GM12878 (cell line): Measurements from ENCODE around the gene CCDC24. TPM values are rescaled to one million over a fixed set of nuclear protein-coding genes. Genes with fewer than 3 reads are reported as not detected.

Source experiments
- ATAC-seq: fragments of 200-7000 bp; cut with Tn5 transposase; 3 replicates; pipeline ENCODE4 v1.9.1; 2020; ENCODE audit warnings: mild to moderate bottlenecking, moderate library complexity
- BruUV-seq: library from RNA; stranded (reverse); fragments of 400-500 nt; replicated peaks from 2 replicates; lab custom pipeline; 2021; lab: Mats Ljungman, UMichigan
- CTCF ChIA-PET: fragments of 300-600 bp; sonication (Branson Sonifier 250); formaldehyde crosslinking; extraction: SDS; loops from one replicate; lab custom pipeline; 2021; ENCODE audit warnings: inconsistent platforms; lab: Yijun Ruan, JAX
- POLR2A ChIA-PET: fragments of 350-600 bp; formaldehyde crosslinking; extraction: SDS; loops from one replicate; lab custom pipeline; 2021; ENCODE audit warnings: inconsistent platforms; lab: Charles Lee
- RAD21 ChIA-PET: fragments of 300-600 bp; sonication (Branson Sonifier 250); formaldehyde crosslinking; loops from one replicate; lab custom pipeline; 2023; ENCODE audit warnings: antibody characterized with exemption; ENCODE audit not compliant: unreplicated experiment; lab: Charles Lee
- SMC1A ChIA-PET: fragments of 300-600 bp; sonication (Branson Sonifier 250); formaldehyde crosslinking; loops from one replicate; lab custom pipeline; 2023; ENCODE audit not compliant: unreplicated experiment, uncharacterized antibody; lab: Charles Lee
- DNase-seq: peaks from one replicate; pipeline ENCODE4 v3.0.0-alpha.2; 2011; ENCODE audit warnings: low read depth, low spot score
- FAIRE-seq: peaks from 3 replicates; lab custom pipeline; 2011; peaks lifted over from hg19 to GRCh38; lab: Jason Lieb, UNC
- H2AFZ ChIP-seq: 2 replicates; pipeline ENCODE4 v1.6.0; 2011; ENCODE audit warnings: low read depth, low read length, control low read depth; ENCODE audit not compliant: control insufficient read depth
- H3K27ac ChIP-seq: 2 replicates; pipeline ENCODE4 v1.5.1; 2011; ENCODE audit warnings: control low read depth; ENCODE audit not compliant: control insufficient read depth, insufficient read depth
- H3K27me3 ChIP-seq, 2 experiments: replicated peaks in 1 of 2; 2 replicates each; pipeline versions ENCODE4 v1.6.0 to v1.6.1; 2011; ENCODE audit warnings: low read length in 1 of 2; ENCODE audit not compliant: control insufficient read depth in 2 of 2, insufficient read depth in 2 of 2
- H3K36me3 ChIP-seq, 2 experiments: 2 replicates each; pipeline ENCODE4 v1.5.1; 2011; ENCODE audit warnings: low read length in 1 of 2; ENCODE audit not compliant: control insufficient read depth in 2 of 2, insufficient read depth in 2 of 2
- H3K4me1 ChIP-seq: 2 replicates; pipeline ENCODE4 v1.6.1; 2011; ENCODE audit warnings: mild to moderate bottlenecking, low read length, moderate library complexity, mixed read lengths; ENCODE audit not compliant: control insufficient read depth, insufficient read depth
- H3K4me2 ChIP-seq: 2 replicates; pipeline ENCODE4 v1.6.0; 2011; ENCODE audit warnings: control low read depth; ENCODE audit not compliant: control insufficient read depth, insufficient read depth
- H3K4me3 ChIP-seq: fragments of 200-600 bp; sonication (generic); 2 replicates; pipeline ENCODE4 v1.5.1; 2016
- H3K79me2 ChIP-seq: 2 replicates; pipeline ENCODE4 v1.6.0; 2011; ENCODE audit warnings: low read length; ENCODE audit not compliant: control insufficient read depth, insufficient read depth
- H3K9ac ChIP-seq: 2 replicates; pipeline ENCODE4 v1.8.0; 2011; ENCODE audit warnings: low read length, control low read depth, mixed read lengths; ENCODE audit not compliant: control insufficient read depth, insufficient read depth
- H3K9me3 ChIP-seq: replicated peaks from 3 replicates; pipeline ENCODE4 v1.5.1; 2011; ENCODE audit warnings: mild to moderate bottlenecking, low read length; ENCODE audit not compliant: control insufficient read depth, insufficient read depth
- H4K20me1 ChIP-seq: 2 replicates; pipeline ENCODE4 v1.6.0; 2011; ENCODE audit not compliant: control insufficient read depth, insufficient read depth
- BACH1 ChIP-seq: fragments of 450-650 bp; IDR thresholded peaks from 2 replicates; pipeline ENCODE4 v1.6.1; 2017; ENCODE audit warnings: mild to moderate bottlenecking, borderline replicate concordance
- CBX5 ChIP-seq: sonication (generic); IDR thresholded peaks from 2 replicates; pipeline ENCODE4 v1.6.1; 2016; ENCODE audit warnings: low read depth, moderate library complexity, mild to moderate bottlenecking, inconsistent platforms
- FOXM1 ChIP-seq: IDR thresholded peaks from 2 replicates; pipeline ENCODE4 v1.6.1; 2012; ENCODE audit warnings: low read depth, mild to moderate bottlenecking, inconsistent platforms, low read length, moderate library complexity
- HDGF ChIP-seq: fragments of 450-650 bp; IDR thresholded peaks from 2 replicates; pipeline ENCODE4 v1.6.1; 2016; ENCODE audit warnings: antibody characterized with exemption
- NBN ChIP-seq: fragments of 450-650 bp; IDR thresholded peaks from 2 replicates; pipeline ENCODE4 v1.6.1; 2016
- NR2F1 ChIP-seq: fragments of 450-650 bp; conservative IDR thresholded peaks from 2 replicates; pipeline ENCODE4 v1.6.1; 2017; ENCODE audit warnings: mild to moderate bottlenecking
- POLR2AphosphoS5 ChIP-seq: IDR thresholded peaks from 2 replicates; pipeline ENCODE4 v1.6.1; 2011; ENCODE audit warnings: mild to moderate bottlenecking, low read length, inconsistent platforms
- RAD51 ChIP-seq: fragments of 450-650 bp; IDR thresholded peaks from 2 replicates; pipeline ENCODE4 v1.6.1; 2016; ENCODE audit warnings: moderate library complexity, mild to moderate bottlenecking, inconsistent platforms
- SMAD1 ChIP-seq: fragments of 450-650 bp; IDR thresholded peaks from 2 replicates; pipeline ENCODE4 v1.6.1; 2018; ENCODE audit warnings: mild to moderate bottlenecking, low read depth; ENCODE audit not compliant: partially characterized antibody
- SRF ChIP-seq, 2 experiments: IDR thresholded peaks; 2 replicates each; pipeline ENCODE4 v1.6.1; 2011; ENCODE audit warnings: low read depth in 2 of 2, low read length in 2 of 2, mild to moderate bottlenecking in 1 of 2, moderate library complexity in 1 of 2
- YBX1 ChIP-seq: fragments of 450-650 bp; IDR thresholded peaks from 2 replicates; pipeline ENCODE4 v1.6.1; 2016; ENCODE audit warnings: antibody characterized with exemption
- whole genome bisulfite sequencing: methylation state at CpG from one replicate; pipeline ENCODE4 v1.1.6; 2016; ENCODE audit warnings: low lambda C conversion rate; ENCODE audit not compliant: insufficient replicate concordance, insufficient coverage; ENCODE audit errors: missing lambda C conversion rate; 5-methylcytosine and 5-hydroxymethylcytosine counted together
- in situ Hi-C: fragments of 300-500 bp; cut with MboI; formaldehyde crosslinking; loops from 9 replicates; pipeline ENCODE4 v1.14.3; 2018; ENCODE audit warnings: mixed read lengths
- intact Hi-C: fragments of 100-400 bp; cut with micrococcal nuclease; formaldehyde crosslinking; loops from one replicate; pipeline ENCODE4 v1.14.2; 2022; ENCODE audit not compliant: unreplicated experiment
- polyA plus RNA-seq, 11 experiments: library from polyadenylated mRNA; depleted of rRNA in 4 of 11; unstranded in 6 of 11; stranded (reverse) in 5 of 11; fragments of >200 nt; fragmentation: Nextera tagmentation in 4 of 11; fragmentation: Illumina TruSeq in 1 of 11; extraction: Ambion mirVana in 4 of 11; extraction: Trizol in 1 of 11; gene quantifications; 1 replicate in 1 of 11; 2 replicates in 10 of 11; pipeline versions ENCODE4 v1.2.1 to v1.2.3, GENCODE V29; 2011 to 2016; ENCODE audit warnings: inconsistent platforms in 2 of 11, missing spikeins in 2 of 11, low read depth in 1 of 11
- total RNA-seq, 4 experiments: library from RNA; depleted of rRNA in 3 of 4; stranded (reverse); fragments of >200 nt in 3 of 4; fragmentation: Illumina TruSeq in 1 of 4; extraction: Trizol in 1 of 4; gene quantifications; 2 replicates each; pipeline versions ENCODE4 v1.2.1 to v1.2.3, GENCODE V29; 2013 to 2021
- TF ChIP-seq, protein P1 (sequence below): fragments of 450-650 bp; IDR thresholded peaks from 2 replicates; pipeline ENCODE4 v1.6.1; 2017; ENCODE audit warnings: low read depth, mild to moderate bottlenecking, moderate library complexity
- TF ChIP-seq, protein P2 (sequence below): fragments of 450-650 bp; formaldehyde crosslinking; IDR thresholded peaks from 2 replicates; pipeline ENCODE4 v1.4.0; 2022; ENCODE audit warnings: mild to moderate bottlenecking, moderate library complexity
- TF ChIP-seq, protein P3 (sequence below): fragments of 450-650 bp; IDR thresholded peaks from 2 replicates; pipeline ENCODE4 v1.6.1; 2016; ENCODE audit warnings: mild to moderate bottlenecking
- TF ChIP-seq, protein P4 (sequence below): fragments of 450-650 bp; conservative IDR thresholded peaks from 2 replicates; pipeline ENCODE4 v1.6.1; 2017; ENCODE audit warnings: mild to moderate bottlenecking, moderate library complexity
- TF ChIP-seq, protein P5 (sequence below): fragments of 450-650 bp; IDR thresholded peaks from 2 replicates; pipeline ENCODE4 v1.6.1; 2016; ENCODE audit warnings: mild to moderate bottlenecking

Gene CCDC24
- total and polyA plus RNA-seq, 10 of the 15 experiments (the other 5 are each of a cell fraction or from before 2014, with no cell fraction given), result 0.18 to 3.1 (median 1.6) TPM; not detected in 1

DNA sequence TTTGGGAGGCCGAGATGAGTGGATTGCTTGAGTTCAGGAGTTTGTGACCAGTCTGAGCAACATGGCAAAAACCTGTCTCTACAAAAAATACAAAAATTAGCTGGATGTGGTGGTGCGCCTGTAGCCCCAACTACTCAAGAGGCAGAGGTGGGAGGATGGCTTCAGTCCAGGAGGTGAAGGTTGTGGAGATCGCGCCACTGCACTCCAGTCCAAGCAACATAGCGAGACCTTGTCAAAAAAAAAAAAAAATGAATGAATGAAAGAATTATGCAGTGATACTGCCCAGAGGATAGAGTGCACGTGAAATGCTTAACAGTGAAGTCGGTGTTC lies 22.0 kb upstream of the CCDC24 start:
- 67% methylated on average over 7 of the region's 7 CpGs for WGBS
- SMC1A ChIA-PET, result interaction anchor here (1.0 kb wide), 1 partner anchor 79 kb away, joined by 3 read pairs; no protein-coding TSS in a partner anchor
- no peak for ATAC-seq
- H3K36me3 ChIP-seq, result peaks cover 8 to 11% of the 10 kb centered on the region in 2 experiments; a peak in 3 of 4 replicates
- H3K79me2 ChIP-seq, result peaks cover 16% of the 10 kb centered on the region
- DNase-seq, result no peak
- H4K20me1 ChIP-seq, result no peaks in the 10 kb centered on the region
- no peak overlapping the region for H3K4me2 ChIP-seq
- RAD21 ChIA-PET, result interaction anchor here (2.6 kb wide), 1 partner anchor 206 kb away, joined by 6 read pairs; no protein-coding TSS in a partner anchor
- CTCF ChIA-PET, result interaction anchor here (0.6 to 2.0 kb wide), 4 partner anchors 24 to 319 kb away, joined by 3 to 6 read pairs (median 4); partner anchors contain the start of gene KDM4A
- H3K4me3 ChIP-seq, result no peak overlapping the region
- H3K27ac ChIP-seq, result no peak overlapping the region
- H3K9me3 ChIP-seq, result no peaks in the 10 kb centered on the region
- H3K4me1 ChIP-seq, result peaks cover 18% of the 10 kb centered on the region
- in situ Hi-C loops (no loop called here), intact Hi-C loops (loop anchor here (1.0 kb wide), 1 partner anchor 23 kb away; the partner anchor contains the start of gene IPO13)
- no peak overlapping the region for H3K9ac ChIP-seq
- POLR2A ChIA-PET, result interaction anchor here (1.0 kb wide), 1 partner anchor 17 kb away, joined by 3 read pairs; no protein-coding TSS in a partner anchor
- no TSS peak for BruUV-seq
- FAIRE-seq, result no peak
- peak overlapping the region; percentile 1; the same call in 1 of the 2 replicates for H2AFZ ChIP-seq
- H3K27me3 ChIP-seq, result no peaks in the 10 kb centered on the region
- TF ChIP-seq, protein P1, sequence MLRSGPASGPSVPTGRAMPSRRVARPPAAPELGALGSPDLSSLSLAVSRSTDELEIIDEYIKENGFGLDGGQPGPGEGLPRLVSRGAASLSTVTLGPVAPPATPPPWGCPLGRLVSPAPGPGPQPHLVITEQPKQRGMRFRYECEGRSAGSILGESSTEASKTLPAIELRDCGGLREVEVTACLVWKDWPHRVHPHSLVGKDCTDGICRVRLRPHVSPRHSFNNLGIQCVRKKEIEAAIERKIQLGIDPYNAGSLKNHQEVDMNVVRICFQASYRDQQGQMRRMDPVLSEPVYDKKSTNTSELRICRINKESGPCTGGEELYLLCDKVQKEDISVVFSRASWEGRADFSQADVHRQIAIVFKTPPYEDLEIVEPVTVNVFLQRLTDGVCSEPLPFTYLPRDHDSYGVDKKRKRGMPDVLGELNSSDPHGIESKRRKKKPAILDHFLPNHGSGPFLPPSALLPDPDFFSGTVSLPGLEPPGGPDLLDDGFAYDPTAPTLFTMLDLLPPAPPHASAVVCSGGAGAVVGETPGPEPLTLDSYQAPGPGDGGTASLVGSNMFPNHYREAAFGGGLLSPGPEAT, result no peak
- TF ChIP-seq CBX5 (no peak), BACH1 (no peak), FOXM1 (no peak), SMAD1 (no peak), RAD51 (no peak), NR2F1 (no peak), SRF (IDR thresholded peaks at IDR 0.05; ENCODE audit: low read depth in 2 of 2, low read length in 2 of 2) (no peak), NBN (0 out of 2 replicates have a peak, but pooled peaks have one; percentile 25), HDGF (peak; percentile 48; the same call in 1 of the 2 replicates), POLR2AphosphoS5 (no peak), YBX1 (no peak)
- TF ChIP-seq, protein P2, sequence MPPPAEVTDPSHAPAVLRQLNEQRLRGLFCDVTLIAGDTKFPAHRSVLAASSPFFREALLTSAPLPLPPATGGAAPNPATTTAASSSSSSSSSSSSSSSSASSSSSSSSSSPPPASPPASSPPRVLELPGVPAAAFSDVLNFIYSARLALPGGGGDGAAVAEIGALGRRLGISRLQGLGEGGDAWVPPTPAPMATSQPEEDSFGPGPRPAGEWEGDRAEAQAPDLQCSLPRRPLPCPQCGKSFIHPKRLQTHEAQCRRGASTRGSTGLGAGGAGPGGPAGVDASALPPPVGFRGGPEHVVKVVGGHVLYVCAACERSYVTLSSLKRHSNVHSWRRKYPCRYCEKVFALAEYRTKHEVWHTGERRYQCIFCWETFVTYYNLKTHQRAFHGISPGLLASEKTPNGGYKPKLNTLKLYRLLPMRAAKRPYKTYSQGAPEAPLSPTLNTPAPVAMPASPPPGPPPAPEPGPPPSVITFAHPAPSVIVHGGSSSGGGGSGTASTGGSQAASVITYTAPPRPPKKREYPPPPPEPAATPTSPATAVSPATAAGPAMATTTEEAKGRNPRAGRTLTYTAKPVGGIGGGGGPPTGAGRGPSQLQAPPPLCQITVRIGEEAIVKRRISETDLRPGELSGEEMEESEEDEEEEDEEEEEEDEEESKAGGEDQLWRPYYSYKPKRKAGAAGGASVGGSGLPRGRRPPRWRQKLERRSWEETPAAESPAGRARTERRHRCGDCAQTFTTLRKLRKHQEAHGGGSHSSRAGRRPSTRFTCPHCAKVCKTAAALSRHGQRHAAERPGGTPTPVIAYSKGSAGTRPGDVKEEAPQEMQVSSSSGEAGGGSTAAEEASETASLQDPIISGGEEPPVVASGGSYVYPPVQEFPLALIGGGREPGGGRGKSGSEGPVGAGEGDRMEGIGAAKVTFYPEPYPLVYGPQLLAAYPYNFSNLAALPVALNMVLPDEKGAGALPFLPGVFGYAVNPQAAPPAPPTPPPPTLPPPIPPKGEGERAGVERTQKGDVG, result no peak
- TF ChIP-seq, protein P3, sequence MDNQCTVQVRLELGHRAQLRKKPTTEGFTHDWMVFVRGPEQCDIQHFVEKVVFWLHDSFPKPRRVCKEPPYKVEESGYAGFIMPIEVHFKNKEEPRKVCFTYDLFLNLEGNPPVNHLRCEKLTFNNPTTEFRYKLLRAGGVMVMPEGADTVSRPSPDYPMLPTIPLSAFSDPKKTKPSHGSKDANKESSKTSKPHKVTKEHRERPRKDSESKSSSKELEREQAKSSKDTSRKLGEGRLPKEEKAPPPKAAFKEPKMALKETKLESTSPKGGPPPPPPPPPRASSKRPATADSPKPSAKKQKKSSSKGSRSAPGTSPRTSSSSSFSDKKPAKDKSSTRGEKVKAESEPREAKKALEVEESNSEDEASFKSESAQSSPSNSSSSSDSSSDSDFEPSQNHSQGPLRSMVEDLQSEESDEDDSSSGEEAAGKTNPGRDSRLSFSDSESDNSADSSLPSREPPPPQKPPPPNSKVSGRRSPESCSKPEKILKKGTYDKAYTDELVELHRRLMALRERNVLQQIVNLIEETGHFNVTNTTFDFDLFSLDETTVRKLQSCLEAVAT, result peak; percentile 76
- TF ChIP-seq, protein P4, sequence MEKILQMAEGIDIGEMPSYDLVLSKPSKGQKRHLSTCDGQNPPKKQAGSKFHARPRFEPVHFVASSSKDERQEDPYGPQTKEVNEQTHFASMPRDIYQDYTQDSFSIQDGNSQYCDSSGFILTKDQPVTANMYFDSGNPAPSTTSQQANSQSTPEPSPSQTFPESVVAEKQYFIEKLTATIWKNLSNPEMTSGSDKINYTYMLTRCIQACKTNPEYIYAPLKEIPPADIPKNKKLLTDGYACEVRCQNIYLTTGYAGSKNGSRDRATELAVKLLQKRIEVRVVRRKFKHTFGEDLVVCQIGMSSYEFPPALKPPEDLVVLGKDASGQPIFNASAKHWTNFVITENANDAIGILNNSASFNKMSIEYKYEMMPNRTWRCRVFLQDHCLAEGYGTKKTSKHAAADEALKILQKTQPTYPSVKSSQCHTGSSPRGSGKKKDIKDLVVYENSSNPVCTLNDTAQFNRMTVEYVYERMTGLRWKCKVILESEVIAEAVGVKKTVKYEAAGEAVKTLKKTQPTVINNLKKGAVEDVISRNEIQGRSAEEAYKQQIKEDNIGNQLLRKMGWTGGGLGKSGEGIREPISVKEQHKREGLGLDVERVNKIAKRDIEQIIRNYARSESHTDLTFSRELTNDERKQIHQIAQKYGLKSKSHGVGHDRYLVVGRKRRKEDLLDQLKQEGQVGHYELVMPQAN, result no peak
- TF ChIP-seq, protein P5, sequence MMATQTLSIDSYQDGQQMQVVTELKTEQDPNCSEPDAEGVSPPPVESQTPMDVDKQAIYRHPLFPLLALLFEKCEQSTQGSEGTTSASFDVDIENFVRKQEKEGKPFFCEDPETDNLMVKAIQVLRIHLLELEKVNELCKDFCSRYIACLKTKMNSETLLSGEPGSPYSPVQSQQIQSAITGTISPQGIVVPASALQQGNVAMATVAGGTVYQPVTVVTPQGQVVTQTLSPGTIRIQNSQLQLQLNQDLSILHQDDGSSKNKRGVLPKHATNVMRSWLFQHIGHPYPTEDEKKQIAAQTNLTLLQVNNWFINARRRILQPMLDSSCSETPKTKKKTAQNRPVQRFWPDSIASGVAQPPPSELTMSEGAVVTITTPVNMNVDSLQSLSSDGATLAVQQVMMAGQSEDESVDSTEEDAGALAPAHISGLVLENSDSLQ, result no peak
